Measurements from ENCODE around the gene CCSER1. TPM values are rescaled to one million over a fixed set of nuclear protein-coding genes. Genes with fewer than 3 reads are reported as not detected.
"Not testable (repeated sequence)": the region's sequence is repeated elsewhere in the genome, so short reads cannot be mapped to it uniquely, and the experiment has no call there.

The CCSER1 gene
- total and polyA plus RNA-seq, 4 donors, result 0.18 to 2.3 (median 1.2) TPM

- H3K27me3 ChIP-seq (ENCODE audit: control insufficient read depth in 4 of 4, insufficient read depth in 4 of 4, low read length in 3 of 4), result no peaks in the 10 kb centered on the region
- no peak for DNase-seq (ENCODE audit: low spot score)
- no peak overlapping the region for H3K9ac ChIP-seq (ENCODE audit: low read depth in 1 of 2, low read length in 2 of 2)
- H3K4me1 ChIP-seq (ENCODE audit: control insufficient read depth in 4 of 4, insufficient read depth in 4 of 4, low read length in 3 of 4), result no peaks in the 10 kb centered on the region
- WGBS, result 65% methylated on average over 3 of the region's 3 CpGs
- no peaks in the 10 kb centered on the region for H3K36me3 ChIP-seq (ENCODE audit: control insufficient read depth in 4 of 4, insufficient read depth in 3 of 4, low read depth in 1 of 4, low read length in 3 of 4)
- H3K9me3 ChIP-seq (ENCODE audit: control insufficient read depth in 4 of 4, low read length in 3 of 4), result no peaks in the 10 kb centered on the region
- no peak overlapping the region for H3K4me3 ChIP-seq (ENCODE audit: low read depth in 1 of 3, low read length in 3 of 3)
- no peak overlapping the region for H3K27ac ChIP-seq (ENCODE audit: low read depth in 1 of 2, low read length in 2 of 2)
- TF ChIP-seq EGR1 (IDR thresholded peaks at IDR 0.05; ENCODE audit: low read depth in 2 of 2), result no peak
- no peak for TF ChIP-seq HNF4G (IDR thresholded peaks at IDR 0.05)
- no peak for TF ChIP-seq HNF4A (conservative IDR thresholded peaks at IDR 0.05)
- no peak for TF ChIP-seq RXRA (IDR thresholded peaks at IDR 0.05)
- TF ChIP-seq YY1 (IDR thresholded peaks at IDR 0.05), result no peak
- no peak for TF ChIP-seq REST (IDR thresholded peaks at IDR 0.05)
- TF ChIP-seq NR2F2 (IDR thresholded peaks at IDR 0.05), result no peak
Observed at GRCh38 chr4:91622925-91623602, 1495.9 kb downstream of the CCSER1 start.

GRCh38 chr4:91623603-91623967 is 1496.4 kb downstream of the CCSER1 start:
- H3K4me1 ChIP-seq (ENCODE audit: control insufficient read depth in 4 of 4, insufficient read depth in 4 of 4, low read length in 3 of 4); H3K9ac ChIP-seq (ENCODE audit: low read depth in 1 of 2, low read length in 2 of 2); H3K27me3 ChIP-seq (ENCODE audit: control insufficient read depth in 4 of 4, insufficient read depth in 4 of 4, low read length in 3 of 4); H3K27ac ChIP-seq (ENCODE audit: low read depth in 1 of 2, low read length in 2 of 2); H3K36me3 ChIP-seq (ENCODE audit: control insufficient read depth in 4 of 4, insufficient read depth in 3 of 4, low read depth in 1 of 4, low read length in 3 of 4); H3K4me3 ChIP-seq (ENCODE audit: low read depth in 1 of 3, low read length in 3 of 3); DNase-seq (ENCODE audit: low spot score); H3K9me3 ChIP-seq (ENCODE audit: control insufficient read depth in 4 of 4, low read length in 3 of 4): not testable (repeated sequence)
- 64% methylated on average over 4 of the region's 4 CpGs for WGBS

GRCh38 chr4:91630054-91630453 is 1502.9 kb downstream of the CCSER1 start:
- TF ChIP-seq HNF4G (IDR thresholded peaks at IDR 0.05) (no peak), FOXA2 (IDR thresholded peaks at IDR 0.05) (no peak), EGR1 (IDR thresholded peaks at IDR 0.05; ENCODE audit: low read depth in 2 of 2) (no peak), JUND (IDR thresholded peaks at IDR 0.05) (no peak), MAX (IDR thresholded peaks at IDR 0.05) (no peak), ZBTB33 (IDR thresholded peaks at IDR 0.05) (no peak)
- Histone ChIP-seq H3K36me3 (ENCODE audit: control insufficient read depth in 4 of 4, insufficient read depth in 3 of 4, low read depth in 1 of 4, low read length in 3 of 4) (no peaks in the 10 kb centered on the region), H3K9me3 (ENCODE audit: control insufficient read depth in 4 of 4, low read length in 3 of 4) (no peaks in the 10 kb centered on the region), H3K4me3 (ENCODE audit: low read depth in 1 of 3, low read length in 3 of 3) (no peak overlapping the region), H3K4me1 (ENCODE audit: control insufficient read depth in 4 of 4, insufficient read depth in 4 of 4, low read length in 3 of 4) (no peaks in the 10 kb centered on the region), H3K27ac (ENCODE audit: low read depth in 1 of 2, low read length in 2 of 2) (no peak overlapping the region), H3K9ac (ENCODE audit: low read depth in 1 of 2, low read length in 2 of 2) (no peak overlapping the region), H3K27me3 (ENCODE audit: control insufficient read depth in 4 of 4, insufficient read depth in 4 of 4, low read length in 3 of 4) (no peaks in the 10 kb centered on the region)
- no peak for DNase-seq (ENCODE audit: low spot score)
- 41% methylated on average over 1 of the region's 1 CpG for WGBS

Data from liver (tissue), 9 donors.